HepG2 (cell line): ENCODE results near the gene ACADVL. TPM values are rescaled to one million over a fixed set of nuclear protein-coding genes. Genes with fewer than 3 reads are reported as not detected.

ENCODE experiments used
- ATF3 ChIP-seq: sonication (generic); formaldehyde crosslinking; IDR thresholded peaks from 2 replicates; pipeline ENCODE4 v1.4.0; 2020; ENCODE audit warnings: missing genetic modification reagents
- HMG20A ChIP-seq: IDR thresholded peaks from 2 replicates; pipeline ENCODE4 v1.6.1; 2016; ENCODE audit warnings: borderline replicate concordance
- HNF1B ChIP-seq: sonication (generic); formaldehyde crosslinking; IDR thresholded peaks from 2 replicates; pipeline ENCODE4 v1.5.1; 2020; ENCODE audit warnings: mild to moderate bottlenecking, moderate library complexity, missing genetic modification reagents
- HOXA7 ChIP-seq: sonication (generic); formaldehyde crosslinking; IDR thresholded peaks from 2 replicates; pipeline ENCODE4 v1.8.1; 2022; ENCODE audit warnings: mild to moderate bottlenecking, missing genetic modification reagents, moderate library complexity
- KLF13 ChIP-seq: sonication (generic); formaldehyde crosslinking; IDR thresholded peaks from 2 replicates; pipeline ENCODE4 v1.4.0; 2020; ENCODE audit warnings: mild to moderate bottlenecking, missing genetic modification reagents
- KMT2A ChIP-seq: sonication (generic); formaldehyde crosslinking; IDR thresholded peaks from 2 replicates; pipeline ENCODE4 v1.4.0; 2020; ENCODE audit warnings: missing genetic modification reagents
- NCOA2 ChIP-seq: sonication (generic); formaldehyde crosslinking; IDR thresholded peaks from 2 replicates; pipeline ENCODE4 v1.8.0; 2022; ENCODE audit warnings: inconsistent platforms
- RFX1 ChIP-seq: fragments of 450-650 bp; IDR thresholded peaks from 2 replicates; pipeline ENCODE4 v1.6.1; 2017
- SALL1 ChIP-seq: sonication (generic); formaldehyde crosslinking; IDR thresholded peaks from 2 replicates; pipeline ENCODE4 v1.8.0; 2022; ENCODE audit warnings: mild to moderate bottlenecking, missing genetic modification reagents
- ZNF101 ChIP-seq: sonication (generic); formaldehyde crosslinking; IDR thresholded peaks from 2 replicates; pipeline ENCODE4 v1.4.0; 2020; ENCODE audit warnings: mild to moderate bottlenecking, low read depth, missing genetic modification reagents, borderline replicate concordance
- ZNF510 ChIP-seq: sonication (generic); formaldehyde crosslinking; IDR thresholded peaks from 2 replicates; pipeline ENCODE4 v1.4.0; 2020; ENCODE audit warnings: low read depth, mild to moderate bottlenecking, missing genetic modification reagents
- ZSCAN22 ChIP-seq: sonication (generic); formaldehyde crosslinking; IDR thresholded peaks from 2 replicates; pipeline ENCODE4 v1.4.0; 2020; ENCODE audit warnings: mild to moderate bottlenecking, missing genetic modification reagents
- polyA plus RNA-seq, 8 experiments: library from polyadenylated mRNA; depleted of rRNA in 3 of 8; stranded (reverse) in 7 of 8; unstranded in 1 of 8; fragments of >200 nt; fragmentation: Illumina TruSeq in 4 of 8; extraction: Trizol in 4 of 8; gene quantifications; 2 replicates each; pipeline versions ENCODE4 v1.2.1 to v1.2.3, GENCODE V29; 2011 to 2016; ENCODE audit warnings: low read depth in 4 of 8, missing spikeins in 1 of 8, mixed read lengths in 1 of 8; ENCODE audit not compliant: insufficient read depth in 1 of 8
- total RNA-seq, 5 experiments: library from RNA; depleted of rRNA; stranded (reverse); fragments of >200 nt; fragmentation: Illumina TruSeq; extraction: Trizol; gene quantifications; 2 replicates each; pipeline ENCODE4 v1.2.3, GENCODE V29; 2016; ENCODE audit warnings: low read depth in 1 of 5
- TF ChIP-seq, protein P1 (sequence below): sonication (generic); formaldehyde crosslinking; IDR thresholded peaks from 2 replicates; pipeline ENCODE4 v1.4.0; 2020; ENCODE audit warnings: mild to moderate bottlenecking, missing genetic modification reagents, borderline replicate concordance
- TF ChIP-seq, protein P2 (sequence below): sonication (generic); formaldehyde crosslinking; IDR thresholded peaks from 2 replicates; pipeline ENCODE4 v1.5.0; 2020; ENCODE audit warnings: mild to moderate bottlenecking, low read depth, missing genetic modification reagents, borderline replicate concordance

ACADVL gene
- total and polyA plus RNA-seq, 2 of the 13 experiments (the other 11 are each of a cell fraction or from before 2014, with no cell fraction given): 219 to 412 TPM

- TF ChIP-seq, protein P1, sequence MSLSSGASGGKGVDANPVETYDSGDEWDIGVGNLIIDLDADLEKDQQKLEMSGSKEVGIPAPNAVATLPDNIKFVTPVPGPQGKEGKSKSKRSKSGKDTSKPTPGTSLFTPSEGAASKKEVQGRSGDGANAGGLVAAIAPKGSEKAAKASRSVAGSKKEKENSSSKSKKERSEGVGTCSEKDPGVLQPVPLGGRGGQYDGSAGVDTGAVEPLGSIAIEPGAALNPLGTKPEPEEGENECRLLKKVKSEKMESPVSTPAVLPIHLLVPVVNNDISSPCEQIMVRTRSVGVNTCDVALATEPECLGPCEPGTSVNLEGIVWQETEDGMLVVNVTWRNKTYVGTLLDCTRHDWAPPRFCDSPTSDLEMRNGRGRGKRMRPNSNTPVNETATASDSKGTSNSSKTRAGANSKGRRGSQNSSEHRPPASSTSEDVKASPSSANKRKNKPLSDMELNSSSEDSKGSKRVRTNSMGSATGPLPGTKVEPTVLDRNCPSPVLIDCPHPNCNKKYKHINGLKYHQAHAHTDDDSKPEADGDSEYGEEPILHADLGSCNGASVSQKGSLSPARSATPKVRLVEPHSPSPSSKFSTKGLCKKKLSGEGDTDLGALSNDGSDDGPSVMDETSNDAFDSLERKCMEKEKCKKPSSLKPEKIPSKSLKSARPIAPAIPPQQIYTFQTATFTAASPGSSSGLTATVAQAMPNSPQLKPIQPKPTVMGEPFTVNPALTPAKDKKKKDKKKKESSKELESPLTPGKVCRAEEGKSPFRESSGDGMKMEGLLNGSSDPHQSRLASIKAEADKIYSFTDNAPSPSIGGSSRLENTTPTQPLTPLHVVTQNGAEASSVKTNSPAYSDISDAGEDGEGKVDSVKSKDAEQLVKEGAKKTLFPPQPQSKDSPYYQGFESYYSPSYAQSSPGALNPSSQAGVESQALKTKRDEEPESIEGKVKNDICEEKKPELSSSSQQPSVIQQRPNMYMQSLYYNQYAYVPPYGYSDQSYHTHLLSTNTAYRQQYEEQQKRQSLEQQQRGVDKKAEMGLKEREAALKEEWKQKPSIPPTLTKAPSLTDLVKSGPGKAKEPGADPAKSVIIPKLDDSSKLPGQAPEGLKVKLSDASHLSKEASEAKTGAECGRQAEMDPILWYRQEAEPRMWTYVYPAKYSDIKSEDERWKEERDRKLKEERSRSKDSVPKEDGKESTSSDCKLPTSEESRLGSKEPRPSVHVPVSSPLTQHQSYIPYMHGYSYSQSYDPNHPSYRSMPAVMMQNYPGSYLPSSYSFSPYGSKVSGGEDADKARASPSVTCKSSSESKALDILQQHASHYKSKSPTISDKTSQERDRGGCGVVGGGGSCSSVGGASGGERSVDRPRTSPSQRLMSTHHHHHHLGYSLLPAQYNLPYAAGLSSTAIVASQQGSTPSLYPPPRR (CRISPR knock-in tag): no peak
- TF ChIP-seq ZSCAN22: no peak
- peak; percentile 61 for TF ChIP-seq SALL1
- TF ChIP-seq, protein P2, sequence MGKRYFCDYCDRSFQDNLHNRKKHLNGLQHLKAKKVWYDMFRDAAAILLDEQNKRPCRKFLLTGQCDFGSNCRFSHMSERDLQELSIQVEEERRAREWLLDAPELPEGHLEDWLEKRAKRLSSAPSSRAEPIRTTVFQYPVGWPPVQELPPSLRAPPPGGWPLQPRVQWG (CRISPR knock-in tag): no peak
- TF ChIP-seq KLF13 (CRISPR knock-in tag): no peak
- no peak for TF ChIP-seq ATF3 (CRISPR knock-in tag)
- no peak for TF ChIP-seq ZNF510 (CRISPR knock-in tag)
- TF ChIP-seq NCOA2 (CRISPR knock-in tag): no peak; the same call in 1 of the 2 replicates
- TF ChIP-seq RFX1: no peak
- no peak for TF ChIP-seq HMG20A (CRISPR knock-in tag)
- no peak for TF ChIP-seq HOXA7 (CRISPR knock-in tag)
- no peak for TF ChIP-seq ZNF101 (CRISPR knock-in tag)
- TF ChIP-seq HNF1B (CRISPR knock-in tag): peak; percentile 66
- TF ChIP-seq KMT2A: no peak
Measured at GRCh38 chr17:7239091-7240027, 19.6 kb downstream of the ACADVL start, which contains the start of gene PHF23 (continued).
